GM18909 (cell line): ENCODE measurements around the gene UGT1A7.

Experiments
- ATAC-seq: cut with Tn5 transposase; IDR thresholded peaks from one replicate; pipeline ENCODE4 v1.9.1; 2021; ENCODE audit warnings: mild to moderate bottlenecking; ENCODE audit not compliant: unreplicated experiment, poor library complexity

UGT1A7 gene

DNA sequence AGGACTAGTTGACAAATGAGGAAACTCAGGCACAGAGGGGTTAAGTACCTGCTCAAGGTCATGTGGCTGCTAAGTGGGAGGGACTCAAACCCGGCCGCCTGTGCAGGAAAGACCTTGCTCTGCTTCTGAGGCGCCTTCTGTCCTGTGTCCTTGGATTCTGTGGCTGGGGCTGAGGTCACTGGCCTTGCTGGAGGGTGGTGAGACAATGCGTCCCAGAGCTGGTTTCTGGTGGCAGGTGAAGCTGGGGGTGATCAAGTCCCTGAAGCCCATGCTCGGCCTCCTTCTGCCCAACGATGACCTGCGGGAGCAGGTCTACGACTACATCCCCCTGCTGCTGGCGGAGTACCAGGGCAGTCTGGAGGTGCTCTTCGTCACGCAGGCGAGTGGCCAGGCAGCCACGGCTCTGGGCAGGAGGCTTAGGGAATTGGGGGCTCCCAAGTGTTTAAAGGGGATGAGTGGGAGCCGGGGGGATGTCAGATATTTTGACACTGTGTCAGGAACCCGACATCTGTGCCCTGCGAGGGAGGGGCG is 112.5 kb downstream of the UGT1A7 start:
- no peak for ATAC-seq

DNA sequence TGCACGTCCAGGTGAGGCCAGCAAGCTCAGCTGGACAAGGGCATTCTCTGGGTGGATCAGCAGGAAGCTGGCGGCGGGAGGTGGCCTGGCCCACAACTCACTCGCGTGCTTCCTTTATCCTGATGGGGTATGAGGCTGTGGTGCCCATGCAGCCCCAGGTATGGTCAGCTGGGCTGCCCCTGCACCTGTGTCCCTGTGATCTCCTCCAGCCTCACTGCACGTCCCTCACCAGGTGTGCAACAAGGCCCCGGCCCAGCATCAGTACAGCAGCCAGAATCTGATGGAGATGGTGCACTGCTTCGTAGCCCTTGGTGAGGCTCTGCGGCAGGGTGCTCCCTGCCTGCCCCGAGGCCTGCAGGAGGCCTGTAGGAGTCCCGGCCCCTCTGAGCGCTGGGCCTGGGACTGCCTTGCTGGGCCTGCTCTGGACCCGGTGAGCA is 114.1 kb downstream of the UGT1A7 start:
- no peak for ATAC-seq

- no peak for ATAC-seq
Measured at GRCh38 chr2:233796254-233796653, 114.6 kb downstream of the UGT1A7 start.

- no peak for ATAC-seq
Measured at GRCh38 chr2:233798335-233799086, 116.8 kb downstream of the UGT1A7 start.

DNA sequence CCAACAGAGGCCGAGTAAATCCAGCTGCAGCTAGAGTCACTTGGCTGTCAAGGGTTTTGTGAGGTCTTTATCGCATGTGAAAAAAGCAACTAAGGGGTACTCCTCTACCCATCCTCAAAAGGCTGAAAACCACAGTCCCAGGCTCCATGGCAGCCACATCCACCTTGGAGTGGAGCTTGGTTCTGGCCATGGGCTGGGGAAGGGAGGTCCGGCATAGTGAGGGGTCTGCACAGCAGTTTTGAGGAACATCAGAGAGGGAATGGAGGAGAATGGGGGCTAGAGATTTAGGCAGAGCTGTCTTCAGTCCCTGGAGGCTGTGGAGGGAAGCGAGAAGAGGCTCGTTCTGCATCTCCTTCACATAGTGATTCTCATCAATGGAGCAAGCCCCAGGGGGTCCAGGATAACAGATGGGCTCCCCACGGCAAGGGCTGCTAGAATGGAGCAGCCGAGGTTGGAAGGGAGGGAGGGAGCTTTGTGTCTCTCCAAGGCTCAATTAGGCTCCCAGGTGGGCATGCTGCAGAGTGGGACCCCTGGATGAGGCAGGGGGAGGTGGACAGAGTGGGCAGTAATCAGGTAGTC is 117.5 kb downstream of the UGT1A7 start:
- no peak for ATAC-seq

GRCh38 chr2:233799716-233800115 is 118.0 kb downstream of the UGT1A7 start:
- no peak for ATAC-seq

GRCh38 chr2:233800208-233800607 is 118.5 kb downstream of the UGT1A7 start:
- no peak for ATAC-seq

GRCh38 chr2:233801357-233802131 is 119.8 kb downstream of the UGT1A7 start:
- ATAC-seq, result no peak

DNA sequence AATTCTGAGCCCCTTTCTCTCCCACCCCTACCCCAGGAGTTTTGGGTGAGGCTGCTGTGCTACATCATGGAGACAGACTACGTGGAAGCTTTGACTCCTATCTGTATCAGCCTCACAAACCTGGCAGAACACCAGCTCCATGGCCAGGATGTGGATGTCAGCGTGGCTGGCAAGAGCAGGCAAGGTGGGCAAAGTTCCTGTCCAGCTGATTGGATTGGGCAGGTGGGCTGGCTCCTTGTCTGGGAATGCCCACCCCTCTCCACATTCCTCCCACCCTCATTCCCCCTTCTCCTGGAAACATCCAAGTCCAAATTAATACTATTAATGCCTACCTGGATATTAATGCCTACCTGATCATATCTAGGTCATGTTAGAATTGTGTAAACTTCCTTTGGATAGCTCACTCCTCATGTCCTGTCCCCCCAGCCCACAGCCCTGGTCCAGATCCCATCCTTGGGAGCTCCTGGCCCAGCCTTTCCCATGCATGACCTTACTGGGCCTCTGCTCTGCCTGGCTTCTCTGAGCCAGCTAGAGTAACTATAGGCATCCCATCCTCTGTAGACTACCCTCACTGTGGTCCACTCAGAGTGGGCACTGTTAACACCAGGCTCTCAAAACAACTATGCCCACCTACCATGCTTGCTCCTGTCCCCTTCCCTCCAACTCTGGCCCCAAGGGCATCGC is 120.6 kb downstream of the UGT1A7 start:
- no peak for ATAC-seq

DNA sequence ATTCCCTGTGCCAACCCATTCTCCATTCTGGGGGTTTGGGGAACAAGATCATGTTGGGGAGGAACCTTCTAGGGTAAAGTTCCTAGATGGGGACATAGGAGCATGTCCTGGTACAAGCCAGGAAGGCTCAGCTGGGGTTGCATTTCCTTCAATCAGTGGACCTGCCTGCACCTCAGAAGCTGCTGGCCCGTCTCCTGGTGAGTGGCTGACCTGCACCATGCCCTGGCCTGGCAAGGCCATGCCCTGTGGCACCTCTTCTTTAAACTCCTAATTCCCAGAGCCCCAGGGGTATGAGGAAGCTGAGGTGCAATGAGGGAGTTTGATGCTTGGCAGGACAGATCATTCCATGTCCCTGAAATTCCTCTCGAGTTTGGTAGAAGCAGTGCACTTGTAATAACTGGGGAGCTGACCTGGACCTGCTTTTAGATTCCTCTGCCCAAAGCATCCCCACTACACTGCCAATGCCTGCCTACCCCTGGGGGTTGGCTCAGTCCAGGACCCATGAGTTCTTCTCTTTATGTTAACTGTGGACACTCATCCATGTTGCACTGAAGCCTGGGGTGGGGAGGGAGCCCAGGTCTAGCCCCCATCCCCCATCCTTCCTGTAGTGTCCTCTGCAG is 121.7 kb downstream of the UGT1A7 start:
- no peak for ATAC-seq

GRCh38 chr2:233803994-233804393 is 122.3 kb downstream of the UGT1A7 start:
- no peak for ATAC-seq

DNA sequence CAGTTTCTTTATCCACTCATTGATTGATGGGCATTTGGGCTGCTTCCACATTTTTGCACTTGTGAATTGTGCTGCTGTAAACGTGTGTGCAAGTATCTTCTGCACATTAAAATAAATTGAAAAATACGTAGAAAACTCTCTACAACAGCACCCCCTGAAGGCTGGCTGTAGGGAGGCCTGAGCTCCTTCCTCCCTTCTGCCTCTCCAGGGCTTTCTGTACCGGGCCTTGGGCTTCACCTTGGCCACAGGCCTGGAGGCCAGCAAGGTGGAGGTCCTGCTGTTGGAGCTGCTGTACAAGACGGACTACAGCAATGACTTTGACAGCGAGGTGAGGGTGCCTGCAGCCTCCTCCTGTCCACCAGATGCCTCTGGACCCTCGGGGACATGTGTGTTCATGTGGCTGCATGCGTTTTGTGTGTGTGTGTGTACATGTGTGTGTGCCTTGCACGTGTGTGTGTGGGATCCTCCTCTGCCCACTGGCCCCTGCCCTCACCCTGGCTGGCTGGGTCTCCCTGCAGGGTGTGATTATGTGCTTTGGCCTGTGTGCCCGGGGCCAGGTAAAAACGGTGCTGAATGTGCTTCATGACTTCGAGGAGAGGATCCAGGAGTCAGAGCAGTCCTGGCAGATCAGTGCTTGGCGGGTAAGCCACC is 125.6 kb downstream of the UGT1A7 start:
- ATAC-seq, result no peak

DNA sequence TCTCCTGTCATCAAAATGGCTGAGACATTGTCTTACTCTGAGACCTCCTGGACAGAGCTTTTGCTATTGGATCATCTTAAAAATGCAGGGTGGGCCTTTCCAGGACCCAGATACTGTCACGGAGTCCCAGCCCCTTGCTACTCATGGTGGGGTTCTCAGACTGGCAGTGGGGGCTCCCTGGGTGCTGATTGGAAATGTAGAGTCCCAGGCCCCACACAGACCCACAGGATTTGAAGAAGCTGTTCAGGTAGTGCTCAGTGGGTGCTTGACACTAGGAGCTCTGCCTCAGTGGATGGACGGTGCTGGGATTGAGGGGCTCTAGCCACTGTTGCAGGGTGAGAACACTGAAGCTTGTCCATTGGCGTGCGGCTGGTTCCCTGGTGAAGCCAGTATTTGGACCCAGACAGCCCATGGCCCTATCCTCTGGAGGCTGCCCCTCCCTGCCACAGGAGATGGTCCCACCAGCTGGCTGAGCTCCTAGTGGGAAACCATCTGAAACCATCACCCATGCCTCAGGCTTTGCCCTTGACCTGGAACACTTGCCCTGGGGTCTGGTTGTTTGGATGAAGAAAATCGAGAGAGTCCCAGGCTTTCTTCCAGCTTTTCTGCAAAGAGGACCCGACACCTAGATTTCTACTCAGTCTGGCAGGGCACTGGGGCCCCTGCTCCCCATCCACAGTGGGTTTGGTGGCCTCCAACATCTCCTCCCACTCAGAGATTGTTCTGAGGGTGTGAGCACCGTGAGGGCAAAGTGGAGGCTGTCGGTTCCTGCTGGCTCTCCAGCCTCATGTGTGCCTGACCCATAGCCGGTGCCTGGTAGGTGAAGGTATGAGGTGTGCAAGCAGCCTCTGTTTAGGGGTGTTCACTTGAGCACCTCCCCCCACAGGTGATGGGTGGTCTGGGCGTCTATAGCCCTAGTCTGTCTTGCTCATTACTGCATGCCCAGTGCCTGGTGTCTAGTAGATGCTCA is 126.5 kb downstream of the UGT1A7 start:
- ATAC-seq, result no peak

DNA sequence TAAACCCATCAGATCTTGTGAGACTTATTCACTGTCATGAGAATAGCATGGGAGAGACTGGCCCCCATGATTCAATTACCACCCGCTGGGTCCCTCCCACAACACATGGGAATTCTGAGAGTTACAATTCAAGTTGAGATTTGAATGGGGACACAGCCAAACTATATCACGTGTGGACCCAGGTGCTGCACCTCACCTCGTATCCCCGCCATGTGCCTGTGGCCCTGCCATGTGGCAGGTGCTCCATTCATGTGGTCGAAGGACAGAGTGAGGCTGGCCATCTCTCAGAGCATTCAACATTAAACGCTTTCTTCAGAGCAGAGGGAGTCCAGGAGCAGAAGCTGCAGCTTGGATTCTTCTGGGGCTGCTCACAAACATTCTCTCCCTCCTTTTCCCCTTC is 128.7 kb downstream of the UGT1A7 start:
- no peak for ATAC-seq

GRCh38 chr2:233811087-233811486 is 129.4 kb downstream of the UGT1A7 start:
- no peak for ATAC-seq

GRCh38 chr2:233811732-233812131 is 130.0 kb downstream of the UGT1A7 start:
- ATAC-seq, result no peak

DNA sequence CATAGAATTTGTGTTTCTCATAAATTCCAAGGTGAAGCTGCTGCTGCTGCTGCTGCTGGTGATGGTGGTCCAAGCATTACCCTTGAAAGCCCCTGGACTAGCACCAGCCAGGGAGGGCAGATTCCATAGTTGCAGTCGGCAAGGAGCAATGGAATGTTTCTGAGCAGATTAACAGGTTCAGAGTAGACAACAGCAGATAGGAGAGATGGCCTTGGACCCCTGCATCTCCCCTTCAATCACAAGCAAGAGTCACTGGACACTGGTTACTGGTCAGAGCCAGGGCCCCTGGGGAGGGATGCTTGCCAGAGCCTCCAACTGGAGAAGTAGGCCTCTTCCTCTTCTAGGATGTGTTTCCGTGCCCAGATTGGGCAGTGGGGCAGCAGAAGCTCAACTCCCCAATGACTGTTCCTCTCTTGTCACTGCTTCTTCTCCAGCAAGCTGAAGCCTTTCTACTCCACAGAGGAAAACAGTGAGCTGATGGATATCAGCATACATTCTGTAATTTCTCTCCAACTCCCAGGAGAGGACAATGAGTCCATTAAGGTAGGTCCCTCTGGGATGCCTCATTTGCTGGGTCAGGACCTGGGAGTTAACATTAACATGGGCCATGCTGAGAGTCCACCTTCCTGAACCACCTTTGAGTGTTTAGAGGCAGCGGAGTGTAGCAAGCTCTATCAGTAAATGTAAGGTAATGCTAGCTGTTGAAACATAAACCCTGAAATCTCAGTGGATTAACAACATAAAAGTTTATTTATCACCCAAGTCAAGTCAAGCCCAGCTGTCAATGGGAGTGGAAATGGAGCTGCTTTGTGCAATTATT is 131.7 kb downstream of the UGT1A7 start:
- no peak for ATAC-seq
